ENCODE data around the gene PCYT1A. TPM values are rescaled to one million over a fixed set of nuclear protein-coding genes. Genes with fewer than 3 reads are reported as not detected.
A peak's percentile ranks its signal among the peaks of the same experiment; 100 is the strongest.

PCYT1A gene
- total and polyA plus RNA-seq, 2 of the 13 experiments (the other 11 are each of a cell fraction or from before 2014, with no cell fraction given), result 26.4 to 45.3 TPM

GRCh38 chr3:196217307-196218154, 70.0 kb downstream of the PCYT1A start (continued):
- TF ChIP-seq ZNF121 (CRISPR knock-in tag; IDR thresholded peaks at IDR 0.05), result peak; percentile 79
- no peak for TF ChIP-seq MIER2 (CRISPR knock-in tag; IDR thresholded peaks at IDR 0.05)
- 0 out of 2 replicates have a peak, but pooled peaks have one; percentile 34 for TF ChIP-seq IKZF1 (IDR thresholded peaks at IDR 0.05)

- H3K36me3 ChIP-seq (replicated peaks in 1 of 2; ENCODE audit: control insufficient read depth in 1 of 2, insufficient read depth in 2 of 2, low read length in 2 of 2), result no peaks in the 10 kb centered on the region
- no peaks in the 10 kb centered on the region for H3K79me2 ChIP-seq (ENCODE audit: insufficient read depth, low read length)
- no peak overlapping the region for H2AFZ ChIP-seq (ENCODE audit: low read length)
- H3K4me2 ChIP-seq (ENCODE audit: low read depth, low read length), result peak overlapping the region; percentile 79
- ChIA-PET CTCF (ENCODE audit: low intra/inter-chr PET ratio, low total read pairs) (no interaction called here), POLR2A (interaction anchor here (2.8 kb wide), 1 partner anchor 11 kb away, joined by 13 read pairs; no protein-coding TSS in a partner anchor)
- intact Hi-C loops (cut with micrococcal nuclease; ENCODE audit: unreplicated experiment), result no loop called here
- in situ Hi-C loops (cut with HindIII; ENCODE audit: extremely low pct_ligation_motif_present, low pct_unique_long_range_greater_than_20kb), result no loop called here
- H3K4me1 ChIP-seq (ENCODE audit: insufficient read depth, low read length), result peaks cover 82% of the 10 kb centered on the region
- peak overlapping the region; percentile 47 for H3K9ac ChIP-seq (ENCODE audit: insufficient read depth, low read depth, low read length)
- no peak for DNase-seq (ENCODE audit: low spot score)
- peak; percentile 58 for ATAC-seq
- no peaks in the 10 kb centered on the region; a peak in 1 of 5 replicates for H3K27me3 ChIP-seq (ENCODE audit: control insufficient read depth in 1 of 2, insufficient read depth in 2 of 2, low read length in 2 of 2)
- WGBS (ENCODE audit: low lambda C conversion rate), result 5% methylated on average over 10 of the region's 25 CpGs
- no peaks in the 10 kb centered on the region for H4K20me1 ChIP-seq (ENCODE audit: insufficient read depth, low read length)
- no peak for FAIRE-seq
- peak overlapping the region; percentile 44 for H3K27ac ChIP-seq (ENCODE audit: extremely low read length, insufficient read depth, low read length)
- H3K9me3 ChIP-seq (ENCODE audit: low read length), result no peaks in the 10 kb centered on the region
- no TSS peak for BruUV-seq (replicated peaks)
- peak overlapping the region; percentile 55 to 79 (median 63) for H3K4me3 ChIP-seq (replicated peaks in 1 of 3; ENCODE audit: insufficient read depth in 1 of 3, low read depth in 2 of 3, low read length in 3 of 3)
- no peak for TF ChIP-seq ZC3H13 (CRISPR knock-in tag; IDR thresholded peaks at IDR 0.05)
- peak; percentile 11; the same call in 1 of the 2 replicates for TF ChIP-seq SALL1 (CRISPR knock-in tag; IDR thresholded peaks at IDR 0.05)
- TF ChIP-seq ZKSCAN5 (CRISPR knock-in tag; IDR thresholded peaks at IDR 0.05), result 0 out of 2 replicates have a peak, but pooled peaks have one; percentile 27
- TF ChIP-seq ZNF883 (CRISPR knock-in tag; IDR thresholded peaks at IDR 0.05; ENCODE audit: not compliant biosample characterization), result peak; percentile 22
- no peak for TF ChIP-seq AFF4 (CRISPR knock-in tag; IDR thresholded peaks at IDR 0.05)
- TF ChIP-seq ZBTB38 (CRISPR knock-in tag; IDR thresholded peaks at IDR 0.05), result peak; percentile 74
- TF ChIP-seq ESRRA (CRISPR knock-in tag; IDR thresholded peaks at IDR 0.05; ENCODE audit: low read depth), result 0 out of 2 replicates have a peak, but pooled peaks have one; percentile 1
- peak; percentile 4; the same call in 1 of the 2 replicates for TF ChIP-seq SAP130 (CRISPR knock-in tag; IDR thresholded peaks at IDR 0.05; ENCODE audit: low read depth)
- 0 out of 2 replicates have a peak, but pooled peaks have one; percentile 25 for TF ChIP-seq DMAP1 (CRISPR knock-in tag; IDR thresholded peaks at IDR 0.05)
- TF ChIP-seq, protein P1, sequence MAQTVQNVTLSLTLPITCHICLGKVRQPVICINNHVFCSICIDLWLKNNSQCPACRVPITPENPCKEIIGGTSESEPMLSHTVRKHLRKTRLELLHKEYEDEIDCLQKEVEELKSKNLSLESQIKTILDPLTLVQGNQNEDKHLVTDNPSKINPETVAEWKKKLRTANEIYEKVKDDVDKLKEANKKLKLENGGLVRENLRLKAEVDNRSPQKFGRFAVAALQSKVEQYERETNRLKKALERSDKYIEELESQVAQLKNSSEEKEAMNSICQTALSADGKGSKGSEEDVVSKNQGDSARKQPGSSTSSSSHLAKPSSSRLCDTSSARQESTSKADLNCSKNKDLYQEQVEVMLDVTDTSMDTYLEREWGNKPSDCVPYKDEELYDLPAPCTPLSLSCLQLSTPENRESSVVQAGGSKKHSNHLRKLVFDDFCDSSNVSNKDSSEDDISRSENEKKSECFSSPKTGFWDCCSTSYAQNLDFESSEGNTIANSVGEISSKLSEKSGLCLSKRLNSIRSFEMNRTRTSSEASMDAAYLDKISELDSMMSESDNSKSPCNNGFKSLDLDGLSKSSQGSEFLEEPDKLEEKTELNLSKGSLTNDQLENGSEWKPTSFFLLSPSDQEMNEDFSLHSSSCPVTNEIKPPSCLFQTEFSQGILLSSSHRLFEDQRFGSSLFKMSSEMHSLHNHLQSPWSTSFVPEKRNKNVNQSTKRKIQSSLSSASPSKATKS (CRISPR knock-in tag; IDR thresholded peaks at IDR 0.05), result no peak
- peak; percentile 43; the same call in 1 of the 2 replicates for TF ChIP-seq ZNF274 (CRISPR knock-in tag; IDR thresholded peaks at IDR 0.05)
Measured at GRCh38 chr3:196216681-196217211, 70.8 kb downstream of the PCYT1A start.
